Kidney (tissue), 14 donors: Measurements from ENCODE around the gene CORO2B. TPM values are rescaled to one million over a fixed set of nuclear protein-coding genes. Genes with fewer than 3 reads are reported as not detected.

Source experiments
- DNase-seq, 5 donors: peaks; one replicate each; pipeline ENCODE4 v3.0.0-alpha.2; 2013 to 2020
- FAIRE-seq: peaks from 2 replicates; lab custom pipeline; 2012; peaks lifted over from hg19 to GRCh38; lab: Jason Lieb, UNC
- H3K27ac ChIP-seq, 2 donors: one replicate each; pipeline ENCODE4 v1.7.0; 2013; ENCODE audit warnings: low read depth in 2 of 2, low read length in 2 of 2, inconsistent platforms in 1 of 2
- H3K27me3 ChIP-seq: one replicate; pipeline ENCODE4 v1.7.1; 2013; ENCODE audit warnings: low read length, inconsistent platforms; ENCODE audit not compliant: control insufficient read depth, insufficient read depth
- H3K36me3 ChIP-seq, 3 donors: one replicate each; pipeline versions ENCODE4 v1.7.0 to v1.7.1; 2013; ENCODE audit warnings: low read length in 3 of 3, control low read depth in 1 of 3, inconsistent platforms in 1 of 3; ENCODE audit not compliant: insufficient read depth in 3 of 3, control insufficient read depth in 2 of 3
- H3K4me1 ChIP-seq, 3 donors: one replicate each; pipeline versions ENCODE4 v1.7.0 to v1.7.1; 2013; ENCODE audit warnings: low read length in 3 of 3, inconsistent platforms in 1 of 3, low read depth in 1 of 3; ENCODE audit not compliant: control insufficient read depth in 2 of 3, insufficient read depth in 2 of 3
- H3K4me3 ChIP-seq, 3 donors: one replicate each; pipeline versions ENCODE4 v1.7.0 to v1.8.1; 2013; ENCODE audit warnings: low read length in 3 of 3, control low read depth in 1 of 3, inconsistent platforms in 1 of 3
- H3K9ac ChIP-seq, 3 donors: one replicate each; pipeline versions ENCODE4 v1.7.0 to v1.7.1; 2013; ENCODE audit warnings: low read length in 3 of 3, control low read depth in 1 of 3, inconsistent platforms in 1 of 3
- H3K9me3 ChIP-seq, 3 donors: one replicate each; pipeline versions ENCODE4 v1.7.0 to v1.7.1; 2013; ENCODE audit warnings: low read length in 3 of 3, control low read depth in 1 of 3, inconsistent platforms in 1 of 3; ENCODE audit not compliant: control insufficient read depth in 2 of 3, insufficient read depth in 1 of 3
- intact Hi-C: fragments of 100-400 bp; cut with DNase I; formaldehyde crosslinking; loops from one replicate; pipeline ENCODE4 v1.11.1; 2022
- polyA plus RNA-seq: library from polyadenylated mRNA; stranded (reverse); fragments of 350-450 nt; fragmentation: Illumina TruSeq; extraction: RNeasy Lipid Tissue Mini Kit (QIAGEN cat#74804); gene quantifications from one replicate; pipeline ENCODE4 v1.2.3, GENCODE V29; 2014; ENCODE audit warnings: low read depth, low replicate concordance; ENCODE audit not compliant: insufficient read depth
- total RNA-seq: library from RNA; stranded (reverse); fragmentation: NEBNext Ultra II Directional; extraction: Animal tissue kit (Norgen Biotek cat#: 25700); gene quantifications from one replicate; pipeline ENCODE4 v1.2.1, GENCODE V29; 2021
- TF ChIP-seq, protein P1 (sequence below): IDR thresholded peaks from 3 replicates; pipeline ENCODE4 v1.5.1; 2012; ENCODE audit warnings: mild to moderate bottlenecking, moderate library complexity, borderline replicate concordance; ENCODE audit not compliant: insufficient read depth; ENCODE audit errors: extremely low read depth
- donor health status: control.
- donor health status: control.
- donor health status: control.
- donor health status: control.
- donor health status: control.
- donor health status: DM: yes; HTN: yes; CAD: no.
- donor health status: Normal renal cell carcinoma (clear cell type).

Gene CORO2B
- total and polyA plus RNA-seq, 2 donors from 2014 or later, result 7.9 to 9.0 TPM

DNA sequence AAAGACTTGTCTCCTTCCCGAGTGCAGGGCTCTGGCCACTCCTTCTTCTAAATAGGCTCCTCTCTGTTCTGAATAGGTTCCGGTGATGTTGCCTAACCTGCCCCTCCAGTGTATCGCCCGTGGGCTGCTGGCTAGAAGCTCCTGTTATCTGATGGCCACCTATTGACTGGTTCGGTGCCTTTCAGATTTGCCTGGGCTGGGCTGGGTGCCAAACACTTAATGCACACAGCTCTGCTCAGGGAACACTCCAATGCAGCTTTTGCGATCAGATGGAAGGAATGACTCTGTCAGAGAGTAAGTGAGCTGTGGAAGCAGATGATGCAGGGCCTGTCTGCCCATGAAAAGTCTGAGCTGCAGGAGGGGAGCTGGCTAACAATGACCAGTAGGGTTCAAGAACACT is 112.9 kb downstream of the CORO2B start:
- Histone ChIP-seq H3K27me3 (no peaks in the 10 kb centered on the region), H3K9me3 (no peaks in the 10 kb centered on the region), H3K4me1 (no peaks in the 10 kb centered on the region), H3K9ac (no peak overlapping the region), H3K4me3 (no peak overlapping the region), H3K27ac (no peak overlapping the region), H3K36me3 (no peaks in the 10 kb centered on the region)
- intact Hi-C loops, result no loop called here
- TF ChIP-seq, protein P1, sequence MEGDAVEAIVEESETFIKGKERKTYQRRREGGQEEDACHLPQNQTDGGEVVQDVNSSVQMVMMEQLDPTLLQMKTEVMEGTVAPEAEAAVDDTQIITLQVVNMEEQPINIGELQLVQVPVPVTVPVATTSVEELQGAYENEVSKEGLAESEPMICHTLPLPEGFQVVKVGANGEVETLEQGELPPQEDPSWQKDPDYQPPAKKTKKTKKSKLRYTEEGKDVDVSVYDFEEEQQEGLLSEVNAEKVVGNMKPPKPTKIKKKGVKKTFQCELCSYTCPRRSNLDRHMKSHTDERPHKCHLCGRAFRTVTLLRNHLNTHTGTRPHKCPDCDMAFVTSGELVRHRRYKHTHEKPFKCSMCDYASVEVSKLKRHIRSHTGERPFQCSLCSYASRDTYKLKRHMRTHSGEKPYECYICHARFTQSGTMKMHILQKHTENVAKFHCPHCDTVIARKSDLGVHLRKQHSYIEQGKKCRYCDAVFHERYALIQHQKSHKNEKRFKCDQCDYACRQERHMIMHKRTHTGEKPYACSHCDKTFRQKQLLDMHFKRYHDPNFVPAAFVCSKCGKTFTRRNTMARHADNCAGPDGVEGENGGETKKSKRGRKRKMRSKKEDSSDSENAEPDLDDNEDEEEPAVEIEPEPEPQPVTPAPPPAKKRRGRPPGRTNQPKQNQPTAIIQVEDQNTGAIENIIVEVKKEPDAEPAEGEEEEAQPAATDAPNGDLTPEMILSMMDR, result no peak
- FAIRE-seq, result no peak
- peak in 4 of 5 donors; percentile 31 to 69 (median 42) for DNase-seq

DNA sequence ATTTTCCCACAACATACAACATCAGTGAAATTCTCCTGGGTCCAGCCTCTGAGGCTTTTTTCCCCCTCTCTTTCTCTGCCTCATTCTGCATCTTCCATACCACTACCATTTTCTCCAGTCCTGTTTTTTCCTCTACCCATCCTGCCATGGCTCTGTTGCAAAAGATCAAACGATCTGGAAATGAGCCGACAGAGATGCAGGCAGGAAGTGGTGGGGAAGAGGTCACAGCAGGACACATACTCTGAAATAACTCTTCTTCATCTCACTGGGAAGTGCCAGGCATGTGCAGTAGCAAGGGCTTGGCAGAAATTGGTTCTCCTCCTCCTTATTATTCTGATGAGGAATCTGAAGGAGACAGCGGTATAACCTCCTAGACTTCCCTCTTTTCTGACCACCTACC is 114.3 kb downstream of the CORO2B start:
- no peaks in the 10 kb centered on the region for H3K9me3 ChIP-seq
- TF ChIP-seq, protein P1, result no peak
- H3K9ac ChIP-seq, result no peak overlapping the region
- H3K27me3 ChIP-seq, result no peaks in the 10 kb centered on the region
- H3K4me3 ChIP-seq, result no peak overlapping the region
- FAIRE-seq, result no peak
- H3K36me3 ChIP-seq, result no peaks in the 10 kb centered on the region
- no peaks in the 10 kb centered on the region for H3K4me1 ChIP-seq
- no peak for DNase-seq
- no peak overlapping the region for H3K27ac ChIP-seq
- intact Hi-C loops, result no loop called here

DNA sequence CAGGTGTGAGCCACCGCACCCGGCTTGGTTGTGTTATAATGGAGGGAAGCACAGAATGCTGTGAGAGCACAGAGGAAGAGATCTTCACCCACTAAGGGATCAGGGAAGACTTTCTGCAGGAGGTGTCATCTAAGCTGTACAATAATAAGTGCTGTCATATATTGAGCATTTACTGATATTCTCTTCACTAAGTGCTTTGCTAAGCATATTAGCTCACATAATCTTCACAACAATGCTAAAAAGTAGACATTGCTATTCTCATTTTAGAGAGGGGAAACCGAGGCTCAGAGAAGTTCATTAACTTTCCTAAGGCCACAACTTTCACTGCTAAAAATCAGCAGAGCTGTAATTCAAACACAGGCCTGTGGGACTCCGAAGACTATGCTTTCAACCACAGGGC is 115.3 kb downstream of the CORO2B start:
- no peaks in the 10 kb centered on the region for H3K36me3 ChIP-seq
- no peaks in the 10 kb centered on the region for H3K9me3 ChIP-seq
- H3K9ac ChIP-seq, result no peak overlapping the region
- H3K4me3 ChIP-seq, result no peak overlapping the region
- intact Hi-C loops, result no loop called here
- no peaks in the 10 kb centered on the region for H3K4me1 ChIP-seq
- TF ChIP-seq, protein P1, result no peak
- no peak overlapping the region for H3K27ac ChIP-seq
- DNase-seq (no peak), FAIRE-seq (no peak)
- H3K27me3 ChIP-seq, result no peaks in the 10 kb centered on the region

DNA sequence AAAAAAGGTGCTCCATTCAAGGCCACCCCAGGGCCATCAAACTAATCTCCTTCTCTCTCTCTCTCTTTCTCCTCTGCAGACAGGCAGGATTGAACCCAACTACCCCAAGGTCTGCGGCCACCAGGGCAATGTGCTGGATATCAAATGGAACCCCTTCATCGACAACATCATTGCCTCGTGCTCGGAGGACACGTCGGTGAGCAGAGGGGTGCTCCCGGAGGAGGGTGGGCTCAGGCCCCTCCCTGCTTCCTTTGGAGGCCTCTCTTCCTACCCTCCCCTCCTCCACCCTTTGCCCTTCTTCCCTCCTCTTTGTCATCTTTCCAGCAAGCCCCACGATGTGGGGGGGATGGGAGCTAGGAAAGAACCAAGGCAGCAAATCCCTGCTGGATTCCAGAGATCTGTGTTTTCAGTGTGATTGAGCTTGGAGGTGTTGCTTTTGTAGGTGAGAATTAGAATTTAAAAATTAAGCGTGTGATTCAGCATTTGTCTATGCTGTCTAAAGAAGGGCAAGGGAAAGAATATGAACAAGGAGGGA is 116.3 kb downstream of the CORO2B start:
- H3K4me3 ChIP-seq, result no peak overlapping the region
- no peak for FAIRE-seq
- no peak for DNase-seq
- peaks cover 0 to 2% (median 0%) of the 10 kb centered on the region in 3 donors for H3K4me1 ChIP-seq
- TF ChIP-seq, protein P1, result no peak
- H3K27ac ChIP-seq, result no peak overlapping the region
- intact Hi-C loops, result no loop called here
- H3K9me3 ChIP-seq, result no peaks in the 10 kb centered on the region
- no peaks in the 10 kb centered on the region for H3K27me3 ChIP-seq
- H3K9ac ChIP-seq, result no peak overlapping the region
- H3K36me3 ChIP-seq, result no peaks in the 10 kb centered on the region
